Activated CD8-positive, alpha-beta memory T cell treated with anti-CD3 and anti-CD28 coated beads, Interleukin-2, amount 50 U/mL, for 1 hour (primary cell): ENCODE data around the gene NUTF2.
"Not testable (repeated sequence)": the region's sequence is repeated elsewhere in the genome, so short reads cannot be mapped to it uniquely, and the experiment has no call there.

Experiments
- DNase-seq: peaks from one replicate; pipeline ENCODE4 v3.0.0-alpha.2; 2020; ENCODE audit errors: extremely low read depth

The NUTF2 gene

GRCh38 chr16:67864044-67864443 is 17.3 kb downstream of the NUTF2 start:
- not testable (repeated sequence) for DNase-seq

GRCh38 chr16:67864594-67864993 is 17.9 kb downstream of the NUTF2 start:
- no peak for DNase-seq

GRCh38 chr16:67865318-67865717 is 18.6 kb downstream of the NUTF2 start:
- no peak for DNase-seq

GRCh38 chr16:67868290-67868689 is 21.6 kb downstream of the NUTF2 start:
- DNase-seq = no peak

GRCh38 chr16:67869653-67870052 is 22.9 kb downstream of the NUTF2 start:
- no peak for DNase-seq

- DNase-seq = no peak
Measured at GRCh38 chr16:67871256-67871655, 24.5 kb downstream of the NUTF2 start.

- no peak for DNase-seq
Measured at GRCh38 chr16:67872131-67872630, 25.4 kb downstream of the NUTF2 start.

GRCh38 chr16:67872631-67873434 is 26.1 kb downstream of the NUTF2 start, which contains the start of gene EDC4:
Gene EDC4 (plus strand): TSS chr16:67873052. CDS start chr16:67873262, 210 bp downstream.
- peak; percentile 56 for DNase-seq

- no peak for DNase-seq
Measured at GRCh38 chr16:67873435-67874370, 27.0 kb downstream of the NUTF2 start.

- no peak for DNase-seq
Measured at GRCh38 chr16:67874372-67874771, 27.6 kb downstream of the NUTF2 start.

- no peak for DNase-seq
Measured at GRCh38 chr16:67877064-67877463, 30.3 kb downstream of the NUTF2 start.

GRCh38 chr16:67878232-67878631 is 31.5 kb downstream of the NUTF2 start:
- DNase-seq = no peak

- no peak for DNase-seq
Measured at GRCh38 chr16:67878846-67879245, 32.1 kb downstream of the NUTF2 start.

GRCh38 chr16:67879462-67879861 is 32.7 kb downstream of the NUTF2 start:
- DNase-seq = no peak

GRCh38 chr16:67879936-67880335 is 33.2 kb downstream of the NUTF2 start:
- DNase-seq = no peak

GRCh38 chr16:67880584-67880983 is 33.9 kb downstream of the NUTF2 start:
- no peak for DNase-seq

- no peak for DNase-seq
Measured at GRCh38 chr16:67881621-67882161, 35.0 kb downstream of the NUTF2 start.

- DNase-seq = no peak
Measured at GRCh38 chr16:67882374-67883145, 35.8 kb downstream of the NUTF2 start.

GRCh38 chr16:67883146-67883871 is 36.6 kb downstream of the NUTF2 start:
- DNase-seq = no peak

GRCh38 chr16:67883872-67884261 is 37.1 kb downstream of the NUTF2 start:
- DNase-seq = peak; percentile 24

GRCh38 chr16:67884684-67885083 is 38.0 kb downstream of the NUTF2 start, which contains the start of gene NRN1L:
Gene NRN1L (plus strand): TSS chr16:67884885. CDS start chr16:67884904, 19 bp downstream.
- no peak for DNase-seq
